HG03108 (cell line): ENCODE results near the gene FAP.

Experiments used
- ATAC-seq: cut with Tn5 transposase; IDR thresholded peaks from one replicate; pipeline ENCODE4 v1.9.1; 2021; ENCODE audit warnings: moderate library complexity; ENCODE audit not compliant: unreplicated experiment

Gene FAP

GRCh38 chr2:162243294-162243693 is at the start of gene FAP:
TSS of gene FAP (minus strand) at chr2:162243445. CDS start at chr2:162243327, 118 bp downstream.
- no peak for ATAC-seq

GRCh38 chr2:162291748-162292147 is 48.5 kb upstream of the FAP start:
- ATAC-seq, result no peak

GRCh38 chr2:162282765-162283425 is 39.6 kb upstream of the FAP start:
- ATAC-seq, result no peak

GRCh38 chr2:162280654-162281053 is 37.4 kb upstream of the FAP start:
- ATAC-seq, result no peak

- ATAC-seq, result no peak
Measured at GRCh38 chr2:162277381-162277780, 34.1 kb upstream of the FAP start.

- ATAC-seq, result no peak
Measured at GRCh38 chr2:162267996-162268395, 24.8 kb upstream of the FAP start.

- ATAC-seq, result no peak
Measured at GRCh38 chr2:162267496-162267895, 24.3 kb upstream of the FAP start.

- no peak for ATAC-seq
Measured at GRCh38 chr2:162266460-162266760, 23.2 kb upstream of the FAP start.

GRCh38 chr2:162265666-162266459 is 22.6 kb upstream of the FAP start:
- ATAC-seq, result no peak

- peak; percentile 45 for ATAC-seq
Measured at GRCh38 chr2:162261032-162261945, 18.0 kb upstream of the FAP start.

GRCh38 chr2:162258686-162259085 is 15.4 kb upstream of the FAP start:
- ATAC-seq, result no peak

GRCh38 chr2:162258169-162258568 is 14.9 kb upstream of the FAP start:
- no peak for ATAC-seq

GRCh38 chr2:162257425-162257824 is 14.2 kb upstream of the FAP start:
- ATAC-seq, result no peak

GRCh38 chr2:162256591-162256991 is 13.3 kb upstream of the FAP start:
- no peak for ATAC-seq

- ATAC-seq, result no peak
Measured at GRCh38 chr2:162254236-162254871, 11.1 kb upstream of the FAP start.

GRCh38 chr2:162253435-162253834 is 10.2 kb upstream of the FAP start:
- no peak for ATAC-seq

GRCh38 chr2:162252153-162252552 is 8.9 kb upstream of the FAP start:
- ATAC-seq, result no peak

GRCh38 chr2:162245781-162246180 is 2.5 kb upstream of the FAP start:
- ATAC-seq, result no peak

GRCh38 chr2:162245061-162245460 is 1.8 kb upstream of the FAP start:
- no peak for ATAC-seq

GRCh38 chr2:162244541-162245031 is 1.3 kb upstream of the FAP start:
- ATAC-seq, result no peak

- ATAC-seq, result no peak
Measured at GRCh38 chr2:162243715-162244114, 470 bp upstream of the FAP start.
